ENCODE results near the gene PIK3R6. TPM values are rescaled to one million over a fixed set of nuclear protein-coding genes. Genes with fewer than 3 reads are reported as not detected.
A peak's percentile ranks its signal among the peaks of the same experiment; 100 is the strongest.

The PIK3R6 gene
- total RNA-seq, 1 experiment from 2014 or later, result not detected

DNA sequence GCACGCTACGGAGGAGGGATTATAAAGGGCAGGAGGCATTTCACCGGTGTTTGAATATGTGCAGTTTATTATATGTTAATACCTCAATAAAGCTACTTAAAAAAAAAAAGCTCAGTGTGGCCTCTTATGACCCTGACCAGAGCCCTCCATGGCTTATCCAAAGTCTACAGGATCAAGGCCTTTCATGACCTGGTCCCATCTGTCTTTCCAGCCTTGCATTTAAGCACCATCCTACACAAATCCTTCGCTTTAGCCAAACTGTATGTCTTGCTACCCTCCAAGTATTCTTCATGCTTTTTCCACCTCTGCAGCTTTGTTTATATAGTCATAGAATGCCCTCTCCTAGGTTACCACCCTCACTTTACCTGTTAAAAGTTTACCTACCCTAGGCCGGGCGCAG lies 74.8 kb downstream of the PIK3R6 start:
- TF ChIP-seq, protein P1, sequence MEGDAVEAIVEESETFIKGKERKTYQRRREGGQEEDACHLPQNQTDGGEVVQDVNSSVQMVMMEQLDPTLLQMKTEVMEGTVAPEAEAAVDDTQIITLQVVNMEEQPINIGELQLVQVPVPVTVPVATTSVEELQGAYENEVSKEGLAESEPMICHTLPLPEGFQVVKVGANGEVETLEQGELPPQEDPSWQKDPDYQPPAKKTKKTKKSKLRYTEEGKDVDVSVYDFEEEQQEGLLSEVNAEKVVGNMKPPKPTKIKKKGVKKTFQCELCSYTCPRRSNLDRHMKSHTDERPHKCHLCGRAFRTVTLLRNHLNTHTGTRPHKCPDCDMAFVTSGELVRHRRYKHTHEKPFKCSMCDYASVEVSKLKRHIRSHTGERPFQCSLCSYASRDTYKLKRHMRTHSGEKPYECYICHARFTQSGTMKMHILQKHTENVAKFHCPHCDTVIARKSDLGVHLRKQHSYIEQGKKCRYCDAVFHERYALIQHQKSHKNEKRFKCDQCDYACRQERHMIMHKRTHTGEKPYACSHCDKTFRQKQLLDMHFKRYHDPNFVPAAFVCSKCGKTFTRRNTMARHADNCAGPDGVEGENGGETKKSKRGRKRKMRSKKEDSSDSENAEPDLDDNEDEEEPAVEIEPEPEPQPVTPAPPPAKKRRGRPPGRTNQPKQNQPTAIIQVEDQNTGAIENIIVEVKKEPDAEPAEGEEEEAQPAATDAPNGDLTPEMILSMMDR (IDR thresholded peaks at IDR 0.05; ENCODE audit: insufficient read depth in 1 of 2, low read depth in 1 of 2, low read length in 1 of 2, severe bottlenecking in 1 of 2, unreplicated experiment in 1 of 2), result no peak
- no peak for DNase-seq
- CTCF ChIA-PET, result no interaction called here
- Histone ChIP-seq H3K9me3 (no peaks in the 10 kb centered on the region), H3K27me3 (replicated peaks; ENCODE audit: control insufficient read depth, insufficient read depth, low read length) (no peaks in the 10 kb centered on the region), H3K36me3 (ENCODE audit: control insufficient read depth, insufficient read depth, low read length) (no peaks in the 10 kb centered on the region), H3K4me3 (ENCODE audit: low read depth, low read length) (no peak overlapping the region), H3K4me1 (peaks cover 7% of the 10 kb centered on the region; the same call in 1 of the 2 replicates)
- Mint-ChIP-seq H3K9me3 (ENCODE audit: unreplicated experiment) (no peaks in the 10 kb centered on the region), H3K4me1 (ENCODE audit: low read depth, unreplicated experiment) (peaks cover 23% of the 10 kb centered on the region), H3K36me3 (ENCODE audit: insufficient read depth, unreplicated experiment) (no peaks in the 10 kb centered on the region), H3K27me3 (ENCODE audit: insufficient read depth, unreplicated experiment) (peaks cover 8% of the 10 kb centered on the region), H3K27ac (ENCODE audit: unreplicated experiment) (no peak overlapping the region), H3K4me3 (ENCODE audit: unreplicated experiment) (no peak overlapping the region)
- POLR2A ChIA-PET, result no interaction called here
- intact Hi-C loops (cut with micrococcal nuclease; ENCODE audit: unreplicated experiment), result no loop called here
- no TSS peak for BruUV-seq (replicated peaks)

DNA sequence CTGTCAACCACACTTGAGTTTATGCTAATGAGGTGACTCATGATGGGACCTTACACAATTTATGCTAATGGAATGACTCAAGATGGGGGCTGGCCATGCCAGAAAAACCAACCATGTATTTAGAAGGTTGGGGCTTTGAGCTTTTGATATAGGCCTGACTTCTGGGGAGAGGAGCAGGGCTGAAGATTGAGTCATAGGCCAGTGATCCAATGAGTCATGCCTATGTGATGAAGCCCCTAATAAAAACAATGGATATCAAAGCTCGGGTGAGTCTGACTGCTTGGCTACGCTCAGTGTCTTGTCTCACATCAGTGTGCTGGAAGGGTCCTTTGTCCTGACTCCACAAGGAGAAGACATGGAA lies 75.6 kb downstream of the PIK3R6 start:
- peaks cover 23% of the 10 kb centered on the region for H3K4me1 Mint-ChIP-seq (ENCODE audit: low read depth, unreplicated experiment)
- POLR2A ChIA-PET, result no interaction called here
- peaks cover 7% of the 10 kb centered on the region; the same call in 1 of the 2 replicates for H3K4me1 ChIP-seq
- intact Hi-C loops (cut with micrococcal nuclease; ENCODE audit: unreplicated experiment), result no loop called here
- CTCF ChIA-PET, result no interaction called here
- no peak overlapping the region for H3K4me3 Mint-ChIP-seq (ENCODE audit: unreplicated experiment)
- H3K36me3 ChIP-seq (ENCODE audit: control insufficient read depth, insufficient read depth, low read length), result no peaks in the 10 kb centered on the region
- no peak for DNase-seq
- TF ChIP-seq, protein P1 (IDR thresholded peaks at IDR 0.05; ENCODE audit: insufficient read depth in 1 of 2, low read depth in 1 of 2, low read length in 1 of 2, severe bottlenecking in 1 of 2, unreplicated experiment in 1 of 2), result no peak
- H3K27ac Mint-ChIP-seq (ENCODE audit: unreplicated experiment), result no peak overlapping the region
- no peaks in the 10 kb centered on the region for H3K36me3 Mint-ChIP-seq (ENCODE audit: insufficient read depth, unreplicated experiment)
- H3K9me3 Mint-ChIP-seq (ENCODE audit: unreplicated experiment), result no peaks in the 10 kb centered on the region
- peaks cover 8% of the 10 kb centered on the region for H3K27me3 Mint-ChIP-seq (ENCODE audit: insufficient read depth, unreplicated experiment)
- no peaks in the 10 kb centered on the region for H3K27me3 ChIP-seq (replicated peaks; ENCODE audit: control insufficient read depth, insufficient read depth, low read length)
- BruUV-seq (replicated peaks), result no TSS peak
- H3K4me3 ChIP-seq (ENCODE audit: low read depth, low read length), result no peak overlapping the region
- H3K9me3 ChIP-seq, result no peaks in the 10 kb centered on the region

DNA sequence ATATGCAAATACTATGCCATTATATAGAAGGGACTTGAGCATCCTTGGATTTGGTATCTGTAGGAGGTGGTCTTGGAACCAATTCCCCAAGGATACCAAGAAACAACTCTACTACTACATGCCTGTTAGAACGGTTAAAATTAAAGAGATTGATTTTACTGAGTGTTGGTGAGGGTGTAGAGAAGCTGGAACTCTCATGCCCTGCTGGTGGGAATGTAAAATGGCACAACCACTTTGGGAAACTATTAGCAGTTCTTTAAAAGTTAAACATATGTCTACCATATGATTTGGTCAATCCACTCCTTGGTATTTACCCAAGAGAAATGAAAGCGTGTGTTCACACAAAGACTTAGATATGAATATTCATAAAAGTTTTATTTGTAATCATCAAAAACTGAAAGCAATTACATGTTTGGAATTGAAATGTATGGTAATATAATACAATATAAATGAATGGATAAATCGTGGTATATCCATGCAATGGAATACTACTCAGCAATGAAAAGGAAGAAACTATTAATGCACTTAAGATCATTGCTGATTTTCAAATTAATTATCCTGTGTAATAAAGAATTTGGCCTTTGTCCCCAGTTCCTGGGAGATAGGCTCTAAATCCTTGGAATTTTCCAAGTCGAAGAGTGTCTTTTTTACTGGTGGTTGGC lies 76.1 kb downstream of the PIK3R6 start:
- Histone ChIP-seq H3K4me3 (ENCODE audit: low read depth, low read length) (no peak overlapping the region), H3K9me3 (no peaks in the 10 kb centered on the region), H3K4me1 (peaks cover 7% of the 10 kb centered on the region; the same call in 1 of the 2 replicates), H3K36me3 (ENCODE audit: control insufficient read depth, insufficient read depth, low read length) (no peaks in the 10 kb centered on the region), H3K27me3 (replicated peaks; ENCODE audit: control insufficient read depth, insufficient read depth, low read length) (no peaks in the 10 kb centered on the region)
- no peaks in the 10 kb centered on the region for H3K36me3 Mint-ChIP-seq (ENCODE audit: insufficient read depth, unreplicated experiment)
- DNase-seq, result no peak
- POLR2A ChIA-PET, result no interaction called here
- H3K27me3 Mint-ChIP-seq (ENCODE audit: insufficient read depth, unreplicated experiment), result peaks cover 8% of the 10 kb centered on the region
- intact Hi-C loops (cut with micrococcal nuclease; ENCODE audit: unreplicated experiment), result no loop called here
- TF ChIP-seq, protein P1 (IDR thresholded peaks at IDR 0.05; ENCODE audit: insufficient read depth in 1 of 2, low read depth in 1 of 2, low read length in 1 of 2, severe bottlenecking in 1 of 2, unreplicated experiment in 1 of 2), result peak in 1 of 2 experiments; percentile 7
- H3K9me3 Mint-ChIP-seq (ENCODE audit: unreplicated experiment), result no peaks in the 10 kb centered on the region
- CTCF ChIA-PET, result no interaction called here
- no peak overlapping the region for H3K4me3 Mint-ChIP-seq (ENCODE audit: unreplicated experiment)
- H3K4me1 Mint-ChIP-seq (ENCODE audit: low read depth, unreplicated experiment), result peaks cover 23% of the 10 kb centered on the region
- BruUV-seq (replicated peaks), result no TSS peak
- no peak overlapping the region for H3K27ac Mint-ChIP-seq (ENCODE audit: unreplicated experiment)
